H1 (cell line): Measurements from ENCODE around the gene COX10. TPM values are rescaled to one million over a fixed set of nuclear protein-coding genes. Genes with fewer than 3 reads are reported as not detected.

Experiments used
- CTCF ChIA-PET: fragments of 300-600 bp; sonication (Branson Sonifier 250); formaldehyde crosslinking; loops from one replicate; lab custom pipeline; 2021; ENCODE audit not compliant: partially characterized antibody; lab: Charles Lee
- POLR2A ChIA-PET: fragments of 300-600 bp; sonication (Branson Sonifier 250); formaldehyde crosslinking; loops from one replicate; lab custom pipeline; 2021; ENCODE audit warnings: inconsistent platforms; ENCODE audit not compliant: partially characterized antibody; lab: Charles Lee
- DNase-seq, 2 experiments: peaks; one replicate each; pipeline versions ENCODE4 v3.0.0 to v3.0.0-alpha.2; 2010 to 2022; ENCODE audit warnings: low spot score in 2 of 2, low read depth in 1 of 2, mixed read lengths in 1 of 2
- FAIRE-seq: peaks from 2 replicates; lab custom pipeline; 2011; peaks lifted over from hg19 to GRCh38; lab: Jason Lieb, UNC
- H2AFZ ChIP-seq: 2 replicates; pipeline ENCODE4 v1.8.1; 2012; ENCODE audit warnings: low read length, inconsistent platforms
- H2AK5ac ChIP-seq: 2 replicates; pipeline ENCODE4 v1.6.1; 2013; ENCODE audit warnings: low read depth, low read length
- H2BK120ac ChIP-seq: replicated peaks from 2 replicates; pipeline ENCODE3; 2013; ENCODE audit warnings: low read depth, low read length, inconsistent platforms
- H2BK12ac ChIP-seq: 2 replicates; pipeline ENCODE4 v1.6.1; 2013; ENCODE audit warnings: low read depth, low read length
- H2BK15ac ChIP-seq: 2 replicates; pipeline ENCODE4 v1.6.1; 2013; ENCODE audit warnings: low read length
- H2BK20ac ChIP-seq: 2 replicates; pipeline ENCODE4 v1.6.1; 2013; ENCODE audit warnings: low read length
- H2BK5ac ChIP-seq: 2 replicates; pipeline ENCODE4 v1.6.1; 2013; ENCODE audit warnings: low read depth, low read length
- H3K14ac ChIP-seq: 2 replicates; pipeline ENCODE4 v1.6.1; 2013; ENCODE audit warnings: inconsistent platforms; ENCODE audit not compliant: insufficient read length
- H3K18ac ChIP-seq: 2 replicates; pipeline ENCODE4 v1.6.1; 2013; ENCODE audit warnings: low read length; ENCODE audit errors: extremely low read depth
- H3K23ac ChIP-seq: 2 replicates; pipeline ENCODE4 v1.6.1; 2013; ENCODE audit warnings: inconsistent platforms; ENCODE audit not compliant: insufficient read length
- H3K23me2 ChIP-seq: 2 replicates; pipeline ENCODE4 v1.6.1; 2013; ENCODE audit warnings: low read depth, low read length
- H3K27ac ChIP-seq: 2 replicates; pipeline ENCODE4 v1.6.1; 2011; ENCODE audit warnings: low read depth, low read length, inconsistent platforms
- H3K27me3 ChIP-seq, 4 experiments: replicated peaks in 1 of 4; 1 replicate in 1 of 4; 2 replicates in 3 of 4; pipeline versions ENCODE4 v1.6.1 to v1.8.1; 2011 to 2013; ENCODE audit warnings: low read length in 3 of 4, mild to moderate bottlenecking in 3 of 4, inconsistent platforms in 2 of 4, mixed read lengths in 2 of 4, moderate library complexity in 1 of 4; ENCODE audit not compliant: control insufficient read depth in 3 of 4, insufficient read depth in 3 of 4; ENCODE audit errors: extremely low read depth in 1 of 4
- H3K36me3 ChIP-seq, 4 experiments: 2 replicates each; pipeline versions ENCODE4 v1.6.1 to v1.8.1; 2011 to 2013; ENCODE audit warnings: mild to moderate bottlenecking in 4 of 4, low read length in 3 of 4, moderate library complexity in 2 of 4, control low read depth in 1 of 4, inconsistent platforms in 1 of 4; ENCODE audit not compliant: insufficient read depth in 4 of 4, control insufficient read depth in 2 of 4
- H3K4ac ChIP-seq: replicated peaks from 2 replicates; pipeline ENCODE3; 2013; ENCODE audit warnings: low read length, low read depth, mixed read lengths, inconsistent platforms; ENCODE audit not compliant: insufficient read length
- H3K4me1 ChIP-seq, 4 experiments: replicated peaks in 1 of 4; 1 replicate in 1 of 4; 2 replicates in 3 of 4; pipeline versions ENCODE4 v1.6.1 to v1.8.1; 2011 to 2013; ENCODE audit warnings: low read length in 3 of 4, inconsistent platforms in 2 of 4, mixed read lengths in 1 of 4; ENCODE audit not compliant: insufficient read depth in 4 of 4, control insufficient read depth in 3 of 4
- H3K4me2 ChIP-seq, 2 experiments: 2 replicates each; pipeline versions ENCODE4 v1.6.1 to v1.8.1; 2011 to 2013; ENCODE audit warnings: low read depth in 2 of 2, low read length in 2 of 2, control low read depth in 1 of 2, inconsistent platforms in 1 of 2, mild to moderate bottlenecking in 1 of 2; ENCODE audit not compliant: insufficient read depth in 1 of 2
- H3K4me3 ChIP-seq, 4 experiments: fragments of 200-600, 300-600 bp in 1 of 4; sonication (generic), shearing (Covaris generic), sonication (Bioruptor Twin) in 1 of 4; 2 replicates each; pipeline versions ENCODE4 v1.5.1 to v1.8.1; 2011 to 2016; ENCODE audit warnings: low read length in 4 of 4, low read depth in 3 of 4, control low read depth in 2 of 4, inconsistent platforms in 2 of 4, mild to moderate bottlenecking in 2 of 4, mixed read lengths in 1 of 4, moderate library complexity in 1 of 4; ENCODE audit not compliant: insufficient read depth in 2 of 4; ENCODE audit errors: extremely low read depth in 1 of 4
- H3K56ac ChIP-seq: replicated peaks from 2 replicates; pipeline ENCODE3; 2013; ENCODE audit warnings: low read depth, mild to moderate bottlenecking, mixed read lengths, low read length, inconsistent platforms; ENCODE audit not compliant: insufficient read length
- H3K79me1 ChIP-seq: 2 replicates; pipeline ENCODE4 v1.6.1; 2013; ENCODE audit warnings: low read depth, low read length, control low read depth
- H3K79me2 ChIP-seq, 2 experiments: 2 replicates each; pipeline versions ENCODE4 v1.6.1 to v1.8.1; 2012 to 2013; ENCODE audit warnings: low read length in 2 of 2, mild to moderate bottlenecking in 2 of 2, inconsistent platforms in 1 of 2; ENCODE audit not compliant: insufficient read depth in 2 of 2, control insufficient read depth in 1 of 2
- H3K9ac ChIP-seq, 4 experiments: replicated peaks in 1 of 4; 1 replicate in 1 of 4; 2 replicates in 3 of 4; pipeline versions ENCODE4 v1.6.1 to v1.8.1; 2011 to 2013; ENCODE audit warnings: low read depth in 3 of 4, low read length in 3 of 4, control low read depth in 2 of 4, mild to moderate bottlenecking in 2 of 4, moderate library complexity in 2 of 4, inconsistent platforms in 1 of 4; ENCODE audit errors: extremely low read depth in 1 of 4
- H3K9me3 ChIP-seq, 2 experiments: 2 replicates each; pipeline versions ENCODE4 v1.6.1 to v1.8.1; 2012 to 2013; ENCODE audit warnings: mild to moderate bottlenecking in 2 of 2, moderate library complexity in 2 of 2, control low read depth in 1 of 2, inconsistent platforms in 1 of 2, low read depth in 1 of 2, low read length in 1 of 2, mixed read lengths in 1 of 2; ENCODE audit not compliant: insufficient read depth in 2 of 2
- H4K20me1 ChIP-seq, 2 experiments: replicated peaks in 1 of 2; 2 replicates each; pipeline versions ENCODE3 to v1.8.1; 2011 to 2013; ENCODE audit warnings: inconsistent platforms in 2 of 2, low read length in 2 of 2, mild to moderate bottlenecking in 1 of 2; ENCODE audit not compliant: insufficient read depth in 2 of 2, control insufficient read depth in 1 of 2
- H4K5ac ChIP-seq: 2 replicates; pipeline ENCODE4 v1.6.1; 2013; ENCODE audit warnings: low read length, low read depth, mixed read lengths, inconsistent platforms; ENCODE audit not compliant: insufficient read length
- H4K8ac ChIP-seq: 2 replicates; pipeline ENCODE4 v1.8.0; 2013; ENCODE audit warnings: mild to moderate bottlenecking, moderate library complexity, low read length, inconsistent platforms; ENCODE audit not compliant: insufficient read depth; ENCODE audit errors: extremely low read depth
- H4K91ac ChIP-seq: replicated peaks from 2 replicates; pipeline ENCODE3; 2013; ENCODE audit warnings: low read length, mixed read lengths, inconsistent platforms; ENCODE audit not compliant: insufficient read length
- YY1 ChIP-seq: IDR thresholded peaks from 2 replicates; pipeline ENCODE4 v1.6.1; 2011; ENCODE audit warnings: low read depth, mild to moderate bottlenecking, low read length
- WGBS, 2 experiments: shearing (Covaris generic) in 1 of 2; methylation state at CpG; one replicate each; pipeline versions ENCODE4 v1.1.6 to v1.1.7; 2013 to 2015; ENCODE audit warnings: low lambda C conversion rate in 2 of 2, mixed read lengths in 2 of 2, inconsistent platforms in 1 of 2, low coverage in 1 of 2, missing lambda C conversion rate in 1 of 2; ENCODE audit not compliant: insufficient replicate concordance in 2 of 2, insufficient coverage in 1 of 2, insufficient read length in 1 of 2; ENCODE audit errors: extremely low coverage in 1 of 2, missing lambda C conversion rate in 1 of 2; 5-methylcytosine and 5-hydroxymethylcytosine counted together
- polyA plus RNA-seq, 7 experiments: library from polyadenylated mRNA; depleted of rRNA in 3 of 7; stranded (reverse) in 5 of 7; unstranded in 2 of 7; fragments of >200 nt in 5 of 7; fragments of 200-250 nt in 2 of 7; gene quantifications; 1 replicate in 5 of 7; 2 replicates in 1 of 7; 4 replicates in 1 of 7; pipeline versions ENCODE4 v1.2.1 to v1.2.3, GENCODE V29; 2011 to 2013; ENCODE audit warnings: missing spikeins in 2 of 7, mixed read lengths in 2 of 7
- total RNA-seq: library from RNA; stranded (reverse); fragmentation: NEBNext Ultra II Directional; extraction: Animal tissue kit (Norgen Biotek cat#: 25700); gene quantifications from 2 replicates; pipeline ENCODE4 v1.2.1, GENCODE V29; 2021

COX10 gene
- total and polyA plus RNA-seq, 2 of the 8 experiments (the other 6 are each of a cell fraction or from before 2014, with no cell fraction given) = 18.0 to 23.0 TPM

- 82 to 100% methylated on average over 2 to 5 of the region's 5 CpGs for WGBS, 2 experiments
Measured at GRCh38 chr17:14072881-14073280, 3.6 kb downstream of the COX10 start.

More at GRCh38 chr17:14072881-14073280, 3.6 kb downstream of the COX10 start:
- ChIA-PET CTCF (no interaction called here), POLR2A (no interaction called here)
- Histone ChIP-seq H3K18ac (no peak overlapping the region), H3K79me2 (peaks cover 11 to 49% of the 10 kb centered on the region in 2 experiments), H3K4ac (no peak overlapping the region), H4K8ac (no peak overlapping the region), H3K9ac (no peak overlapping the region), H3K23ac (no peak overlapping the region), H2BK15ac (no peak overlapping the region), H3K9me3 (no peaks in the 10 kb centered on the region), H3K14ac (no peak overlapping the region), H3K56ac (no peak overlapping the region), H3K23me2 (no peaks in the 10 kb centered on the region; the same call in 1 of the 2 replicates), H2BK20ac (no peak overlapping the region), H4K5ac (no peak overlapping the region), H3K36me3 (peaks cover 2 to 18% (median 7%) of the 10 kb centered on the region in 4 experiments; a peak in 5 of 8 replicates), H3K4me2 (no peak overlapping the region), H4K20me1 (peaks cover 2 to 4% of the 10 kb centered on the region in 2 experiments), H3K27ac (no peak overlapping the region), H3K4me3 (no peak overlapping the region), H3K27me3 (no peaks in the 10 kb centered on the region), H4K91ac (no peak overlapping the region), H2BK5ac (no peak overlapping the region), H2AK5ac (no peak overlapping the region), H3K4me1 (no peaks in the 10 kb centered on the region; a peak in 1 of 7 replicates), H2AFZ (no peak overlapping the region), H2BK120ac (no peak overlapping the region), H3K79me1 (peaks cover 4% of the 10 kb centered on the region), H2BK12ac (no peak overlapping the region)
- DNase-seq = no peak
- no peak for FAIRE-seq
- TF ChIP-seq YY1 = no peak
